HG02678 (cell line): Measurements from ENCODE around the gene ZNF710.
"Not testable (repeated sequence)": the region's sequence is repeated elsewhere in the genome, so short reads cannot be mapped to it uniquely, and the experiment has no call there.

Experiments
- ATAC-seq: cut with Tn5 transposase; IDR thresholded peaks from one replicate; pipeline ENCODE4 v1.9.1; 2021; ENCODE audit warnings: mild to moderate bottlenecking, moderate library complexity; ENCODE audit not compliant: unreplicated experiment

Gene ZNF710, protein sequence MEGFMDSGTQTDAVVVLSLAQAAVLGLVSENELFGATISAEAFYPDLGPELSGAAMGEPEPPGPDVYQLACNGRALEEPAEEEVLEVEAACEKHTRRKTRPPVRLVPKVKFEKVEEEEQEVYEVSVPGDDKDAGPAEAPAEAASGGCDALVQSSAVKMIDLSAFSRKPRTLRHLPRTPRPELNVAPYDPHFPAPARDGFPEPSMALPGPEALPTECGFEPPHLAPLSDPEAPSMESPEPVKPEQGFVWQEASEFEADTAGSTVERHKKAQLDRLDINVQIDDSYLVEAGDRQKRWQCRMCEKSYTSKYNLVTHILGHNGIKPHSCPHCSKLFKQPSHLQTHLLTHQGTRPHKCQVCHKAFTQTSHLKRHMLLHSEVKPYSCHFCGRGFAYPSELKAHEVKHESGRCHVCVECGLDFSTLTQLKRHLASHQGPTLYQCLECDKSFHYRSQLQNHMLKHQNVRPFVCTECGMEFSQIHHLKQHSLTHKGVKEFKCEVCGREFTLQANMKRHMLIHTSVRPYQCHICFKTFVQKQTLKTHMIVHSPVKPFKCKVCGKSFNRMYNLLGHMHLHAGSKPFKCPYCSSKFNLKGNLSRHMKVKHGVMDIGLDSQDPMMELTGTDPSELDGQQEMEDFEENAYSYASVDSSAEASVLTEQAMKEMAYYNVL

GRCh38 chr15:90001062-90001682, at the start of gene ZNF710:
ZNF710 (plus strand) TSS chr15:90001324; CDS start chr15:90067138, 65,814 bp downstream.
- peak; percentile 38 for ATAC-seq

DNA sequence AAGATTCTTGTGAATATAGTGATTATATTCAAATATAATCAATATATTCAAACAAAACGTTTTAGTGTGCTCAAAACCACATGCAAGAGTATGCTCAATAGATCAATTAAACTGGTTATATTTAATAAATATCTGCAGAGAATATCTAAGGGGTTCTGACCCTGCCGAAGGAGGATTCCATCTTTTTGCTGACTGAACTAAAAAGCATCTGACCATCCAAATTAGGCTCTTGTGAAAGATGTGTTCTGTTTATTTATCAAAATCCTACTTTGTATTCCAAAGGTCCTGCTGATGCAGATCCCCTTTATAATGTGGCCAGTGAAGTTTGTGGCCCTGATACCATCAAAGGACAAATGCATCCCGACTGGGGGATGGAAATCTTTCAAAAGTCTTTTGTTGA, 46.6 kb upstream of the ZNF710 start:
- no peak for ATAC-seq

DNA sequence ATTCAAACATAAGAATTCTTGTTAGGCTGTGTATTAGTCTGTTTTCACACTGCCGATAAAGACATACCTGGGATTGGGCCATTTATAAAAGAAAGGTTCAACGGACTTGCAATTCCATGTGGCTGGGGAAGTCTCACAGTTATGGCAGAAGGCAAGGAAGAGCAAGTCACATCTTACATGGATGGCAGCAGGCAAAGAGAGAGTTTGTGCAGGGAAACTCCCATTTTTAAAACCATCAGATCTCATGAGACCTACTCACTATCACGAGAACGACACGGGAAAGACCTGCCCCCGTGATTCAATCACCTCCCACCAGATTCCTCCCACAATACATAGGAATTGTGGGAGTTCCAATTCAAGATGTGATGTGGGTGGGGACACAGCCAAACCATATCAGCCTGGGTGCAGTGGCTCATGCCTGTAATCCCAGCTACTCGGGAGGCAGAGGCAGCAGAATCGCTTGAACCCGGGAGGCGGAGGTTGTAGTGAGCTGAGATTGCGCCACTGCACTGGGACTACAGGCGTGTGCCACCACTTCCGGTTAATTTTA, 45.6 kb upstream of the ZNF710 start:
- not testable (repeated sequence) for ATAC-seq

DNA sequence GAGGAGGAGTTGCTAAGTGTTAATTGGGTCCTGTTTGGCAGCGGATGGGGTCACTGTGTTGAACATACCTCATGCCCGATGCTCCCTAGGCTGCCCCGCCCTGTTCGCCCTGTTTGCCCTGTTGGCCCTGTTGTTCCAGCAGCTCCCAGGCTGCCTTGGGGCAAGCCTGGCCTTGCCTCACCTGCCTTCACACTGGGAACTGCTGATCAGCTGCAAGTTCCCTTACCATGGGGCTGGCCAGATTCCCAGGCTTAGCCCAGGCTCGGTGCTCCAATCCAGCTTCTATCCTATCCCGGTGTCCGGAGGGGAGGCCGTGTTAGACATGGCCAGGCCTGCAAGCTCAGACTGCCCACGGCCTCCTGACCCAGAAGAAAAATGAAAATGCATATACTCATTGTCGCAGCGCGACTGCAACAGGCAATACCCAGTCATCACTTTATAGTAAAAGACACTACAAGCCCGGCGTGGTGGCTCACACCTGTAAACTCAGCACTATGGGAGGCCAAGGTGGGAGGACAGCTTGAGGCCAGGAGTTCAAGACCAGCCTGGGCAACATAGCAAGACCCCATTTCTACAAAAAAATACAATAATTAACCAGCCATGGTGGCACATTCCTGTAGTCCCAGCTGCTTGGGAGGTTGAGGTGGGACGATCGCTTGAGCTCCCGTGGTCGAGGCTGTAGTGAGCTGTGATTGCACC, 42.9 kb upstream of the ZNF710 start:
- ATAC-seq, result no peak

DNA sequence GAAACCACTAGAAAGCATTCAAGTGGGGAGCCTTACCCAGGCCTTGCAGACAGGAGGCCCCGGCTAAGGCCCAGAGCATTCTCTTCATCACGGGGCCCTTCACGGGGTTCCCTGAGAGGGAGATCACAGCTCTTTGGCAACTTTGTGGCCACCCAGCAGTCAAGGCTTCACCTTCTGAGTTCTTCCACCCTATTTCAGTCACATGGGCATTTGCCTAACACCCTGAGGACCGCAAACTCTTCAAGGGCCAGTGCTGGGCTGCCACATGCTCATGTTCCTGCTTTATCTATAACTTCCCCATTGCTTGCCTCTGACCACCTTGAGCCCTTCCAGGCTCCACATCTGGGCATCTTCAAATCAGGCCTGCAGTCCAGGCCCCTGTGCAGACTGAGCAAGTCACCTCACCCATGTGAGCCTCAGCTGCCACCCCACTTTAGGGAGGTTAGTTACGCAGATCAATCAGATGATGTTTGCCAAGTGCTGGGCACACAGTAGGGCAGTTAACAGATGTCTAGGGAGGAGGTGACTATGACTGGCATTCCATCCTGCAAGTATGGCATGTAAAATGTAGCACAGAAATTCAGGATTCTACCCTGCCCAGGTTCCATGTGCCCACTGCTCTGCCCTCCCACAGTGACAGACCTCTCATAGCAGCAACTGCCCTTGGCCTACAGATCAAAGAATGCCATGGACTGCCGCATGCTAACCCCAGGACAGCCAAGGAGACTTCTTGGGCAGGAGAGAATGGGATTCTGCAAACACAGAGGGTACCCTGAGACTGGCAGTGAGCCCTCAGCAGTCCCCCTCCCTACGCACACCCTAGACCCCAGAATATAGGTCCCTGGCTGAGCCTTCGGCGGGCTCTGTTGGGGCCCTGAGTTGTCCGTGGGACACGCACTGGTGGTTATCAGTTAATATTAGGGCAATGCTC, 37.6 kb upstream of the ZNF710 start:
- no peak for ATAC-seq

DNA sequence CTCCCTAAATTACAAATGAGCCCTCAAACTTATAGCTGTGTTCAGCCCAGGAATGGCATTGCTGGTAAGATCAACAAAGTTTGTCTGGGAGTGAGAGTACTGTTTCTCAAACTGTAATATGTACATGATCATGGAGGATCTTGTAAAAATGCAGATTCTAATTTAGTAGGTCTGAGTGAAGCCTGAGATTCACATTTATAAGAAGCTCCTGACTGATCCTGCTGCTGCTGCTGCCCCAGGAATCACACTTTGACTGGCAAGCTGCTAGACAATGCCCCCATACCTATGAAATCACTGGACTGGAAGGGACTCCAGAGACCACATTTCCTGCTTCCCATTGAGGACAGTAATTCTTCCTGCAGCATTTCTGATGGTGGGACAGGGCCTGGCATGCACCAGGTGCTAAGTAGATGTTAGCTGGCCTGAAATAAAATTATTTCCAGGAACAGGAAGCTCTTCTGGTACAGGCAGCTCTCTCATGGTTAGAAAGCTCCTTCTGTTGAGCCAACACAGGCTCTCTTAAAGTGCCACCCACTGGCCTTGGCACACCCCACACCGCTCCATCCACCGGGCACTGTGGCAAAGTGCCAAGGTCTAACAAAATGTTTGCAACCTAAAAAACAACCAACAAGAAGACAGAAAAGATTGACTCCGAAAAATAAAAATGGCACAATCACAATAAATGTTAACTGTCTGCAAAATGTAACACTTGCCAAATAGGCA, 36.7 kb upstream of the ZNF710 start:
- ATAC-seq, result no peak

DNA sequence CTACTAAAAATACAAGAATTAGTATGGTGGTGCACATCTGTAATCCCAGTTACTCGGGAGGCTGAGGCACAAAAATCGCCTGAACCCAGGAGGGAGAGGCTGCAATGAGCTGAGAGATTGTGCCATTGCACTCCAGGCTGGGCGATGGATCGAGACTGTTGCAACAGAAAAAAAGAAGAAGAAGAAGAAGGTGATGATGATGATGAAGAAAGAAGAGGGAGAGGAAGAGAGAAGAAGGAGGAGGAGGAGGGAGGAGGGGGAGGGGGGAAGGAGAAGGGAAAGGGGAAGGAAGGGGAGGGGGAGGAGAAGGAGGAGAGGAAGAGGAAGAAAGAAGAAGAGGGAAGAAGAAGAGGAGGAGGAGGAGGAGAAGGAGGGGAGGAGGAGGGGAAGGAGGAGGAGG, 33.2 kb upstream of the ZNF710 start:
- no peak for ATAC-seq

- peak; percentile 73 for ATAC-seq
Observed at GRCh38 chr15:89971592-89971997, 29.5 kb upstream of the ZNF710 start.

DNA sequence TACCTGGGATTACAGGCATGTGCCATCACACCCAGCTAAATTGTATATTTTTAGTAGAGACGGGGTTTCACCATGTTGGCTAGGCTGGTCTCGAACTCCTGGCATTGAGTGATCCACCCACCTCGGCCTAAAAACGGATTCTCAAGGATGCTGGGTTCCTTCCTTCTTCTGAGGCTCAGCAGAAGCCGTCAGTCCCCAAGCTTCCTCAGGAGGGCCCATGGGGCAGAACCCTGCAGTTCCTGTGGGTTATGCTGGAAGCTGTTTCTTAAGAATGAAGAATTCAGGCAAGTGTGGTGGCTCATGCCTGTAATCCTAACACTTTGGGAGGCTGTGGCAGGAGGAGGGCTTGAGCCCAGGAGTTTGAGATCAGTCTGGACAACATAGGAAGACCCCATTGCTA, 29.0 kb upstream of the ZNF710 start:
- no peak for ATAC-seq

DNA sequence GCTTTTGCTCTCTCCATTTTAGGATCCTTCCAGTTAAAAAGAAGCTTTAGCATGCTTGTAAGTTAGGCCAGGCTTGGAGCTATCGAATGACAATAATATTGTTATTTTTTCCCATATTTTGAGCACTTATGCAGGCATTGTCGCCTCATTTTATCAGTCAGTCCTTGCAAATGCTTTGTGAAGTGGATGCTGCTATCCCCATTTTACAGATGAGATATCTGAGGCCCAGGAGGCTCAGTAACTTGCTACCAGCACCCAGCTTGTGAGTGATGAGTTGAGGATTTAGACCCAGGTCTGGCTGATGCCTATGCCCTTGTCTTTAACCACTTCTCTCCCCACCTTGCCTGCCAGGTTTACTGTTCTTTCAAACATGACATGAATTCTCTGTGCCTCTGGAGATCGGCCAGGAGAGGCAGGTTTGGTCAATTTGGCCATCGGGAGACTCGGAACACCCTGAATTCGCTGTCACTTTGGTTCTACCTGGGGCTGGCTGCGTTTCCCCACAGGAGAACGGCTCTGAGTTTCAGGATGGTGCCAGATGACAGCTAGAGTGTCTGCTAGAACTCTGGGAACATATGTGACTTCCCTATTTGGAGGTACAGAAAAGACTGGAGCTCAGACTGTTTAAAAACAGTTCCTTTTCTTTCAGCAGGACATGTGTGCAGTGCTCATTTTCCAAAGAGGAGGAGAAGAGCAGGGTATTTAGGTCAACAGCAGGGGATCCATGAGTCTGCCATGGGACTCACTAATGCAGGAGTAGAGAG, 25.5 kb upstream of the ZNF710 start:
- no peak for ATAC-seq

DNA sequence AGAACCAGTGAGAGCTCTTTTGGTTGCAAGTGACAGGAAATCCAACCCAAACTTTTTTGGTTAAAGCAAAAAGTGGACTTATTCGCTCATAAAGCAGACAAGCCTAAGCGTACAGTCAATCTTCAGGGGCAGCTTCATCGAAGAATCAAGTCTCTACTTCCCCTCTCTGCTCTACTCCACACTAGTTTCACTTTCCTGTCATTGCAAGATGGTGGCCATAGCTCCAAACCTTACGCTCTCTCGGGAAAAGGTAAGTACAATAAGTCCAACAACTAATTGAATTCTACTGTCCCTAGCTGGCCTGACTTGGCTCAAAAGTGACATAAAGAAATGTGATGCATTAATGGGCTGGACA, 24.9 kb upstream of the ZNF710 start:
- no peak for ATAC-seq

DNA sequence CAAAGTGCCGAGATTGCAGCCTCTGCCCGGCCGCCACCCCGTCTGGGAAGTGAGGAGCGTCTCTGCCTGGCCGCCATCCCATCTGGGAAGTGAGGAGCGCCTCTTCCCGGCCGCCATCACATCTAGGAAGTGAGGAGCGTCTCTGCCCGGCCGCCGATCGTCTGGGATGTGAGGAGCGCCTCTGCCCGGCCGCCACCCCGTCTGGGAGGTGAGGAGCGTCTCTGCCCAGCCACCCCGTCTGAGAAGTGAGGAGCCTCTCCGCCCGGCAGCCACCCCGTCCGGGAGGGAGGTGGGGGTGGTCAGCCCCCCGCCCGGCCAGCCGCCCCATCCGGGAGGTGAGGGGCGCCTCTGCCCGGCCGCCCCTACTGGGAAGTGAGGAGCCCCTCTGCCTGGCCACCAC, 23.3 kb upstream of the ZNF710 start:
- not testable (repeated sequence) for ATAC-seq

- ATAC-seq, result no peak
Observed at GRCh38 chr15:89978914-89979313, 22.2 kb upstream of the ZNF710 start.

DNA sequence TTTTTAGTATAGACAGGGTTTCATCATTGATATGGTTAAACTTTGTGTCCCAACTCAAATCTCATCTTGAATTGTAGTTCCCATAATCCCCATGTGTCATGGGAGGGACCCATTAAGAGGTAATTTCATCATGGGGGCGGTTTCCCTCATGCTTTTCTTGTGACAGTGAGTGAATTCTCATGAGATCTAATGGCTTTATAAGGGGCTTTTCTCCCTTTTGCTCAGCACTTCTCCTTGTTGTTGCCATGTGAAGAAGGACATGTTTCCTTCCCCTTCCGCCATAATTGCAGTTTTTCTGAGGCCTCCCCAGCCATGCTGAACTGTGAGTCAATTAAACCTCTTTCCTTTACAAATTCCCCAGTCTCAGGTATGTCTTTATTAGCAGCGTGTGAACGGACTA, 20.2 kb upstream of the ZNF710 start:
- ATAC-seq, result no peak

GRCh38 chr15:89982315-89983055, 18.6 kb upstream of the ZNF710 start:
- no peak for ATAC-seq

DNA sequence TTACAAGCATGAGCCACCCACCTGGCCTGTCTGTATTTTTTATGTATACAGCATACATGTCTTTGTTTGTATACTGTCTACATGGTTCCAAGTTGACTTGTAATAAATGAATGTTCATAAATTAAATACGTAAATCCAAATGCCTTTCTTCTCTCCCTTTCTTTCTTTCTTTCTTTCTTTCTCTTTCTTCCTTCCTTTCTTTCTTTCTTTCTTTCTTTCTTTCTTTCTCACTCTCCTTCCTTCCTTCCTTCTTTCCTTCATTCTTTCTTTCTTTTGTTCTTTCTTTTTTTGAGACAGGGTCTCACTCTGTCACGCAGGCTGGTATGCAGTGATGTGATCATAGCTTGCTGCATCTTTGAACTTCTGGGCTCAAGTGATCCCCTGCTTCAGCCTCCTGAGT, 17.1 kb upstream of the ZNF710 start:
- ATAC-seq, result no peak

DNA sequence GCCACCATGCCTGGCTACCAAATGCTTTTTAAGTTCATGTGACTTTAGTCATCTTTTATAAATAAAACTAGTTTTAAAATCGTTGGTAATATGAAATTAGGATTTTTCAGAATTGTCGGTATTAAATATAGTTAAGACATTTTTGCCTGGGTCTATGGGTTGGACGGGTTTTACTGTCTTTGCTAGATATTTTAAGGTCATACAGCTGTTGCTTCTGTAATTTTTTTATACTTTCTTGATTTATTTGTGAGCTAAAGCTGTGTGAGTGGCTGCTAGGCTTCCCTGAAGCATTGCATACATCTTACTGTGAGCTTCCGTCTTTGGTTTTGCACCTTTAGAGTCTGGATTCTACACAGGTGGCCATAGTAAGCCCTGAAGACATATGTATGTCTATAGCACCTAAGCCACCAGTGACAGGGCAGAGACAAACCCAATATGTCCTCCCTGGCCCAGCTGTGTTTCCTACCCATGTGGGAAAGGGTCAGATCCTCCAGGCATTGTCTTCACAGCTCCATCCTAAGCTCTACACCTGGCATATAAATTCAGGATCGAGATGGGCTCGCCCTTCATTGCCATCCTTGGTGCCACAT, 16.6 kb upstream of the ZNF710 start:
- no peak for ATAC-seq

- no peak for ATAC-seq
Observed at GRCh38 chr15:89985111-89985510, 16.0 kb upstream of the ZNF710 start.
